Fibroblast of mammary gland (primary cell): Measurements from ENCODE around the gene NR6A1.

Source experiments
- DNase-seq: peaks from one replicate; pipeline ENCODE4 v3.0.0-alpha.2; 2010; ENCODE audit warnings: low read depth
- H3K4me3 ChIP-seq: 2 replicates; pipeline ENCODE4 v1.5.1; 2011; ENCODE audit warnings: low read depth, mild to moderate bottlenecking, low read length, moderate library complexity; ENCODE audit not compliant: control insufficient read depth
- TF ChIP-seq, protein P1 (sequence below): conservative IDR thresholded peaks from 2 replicates; pipeline ENCODE4 v1.5.1; 2011; ENCODE audit warnings: low read depth, low read length, inconsistent platforms; ENCODE audit not compliant: control insufficient read depth, insufficient read depth

NR6A1 gene

DNA sequence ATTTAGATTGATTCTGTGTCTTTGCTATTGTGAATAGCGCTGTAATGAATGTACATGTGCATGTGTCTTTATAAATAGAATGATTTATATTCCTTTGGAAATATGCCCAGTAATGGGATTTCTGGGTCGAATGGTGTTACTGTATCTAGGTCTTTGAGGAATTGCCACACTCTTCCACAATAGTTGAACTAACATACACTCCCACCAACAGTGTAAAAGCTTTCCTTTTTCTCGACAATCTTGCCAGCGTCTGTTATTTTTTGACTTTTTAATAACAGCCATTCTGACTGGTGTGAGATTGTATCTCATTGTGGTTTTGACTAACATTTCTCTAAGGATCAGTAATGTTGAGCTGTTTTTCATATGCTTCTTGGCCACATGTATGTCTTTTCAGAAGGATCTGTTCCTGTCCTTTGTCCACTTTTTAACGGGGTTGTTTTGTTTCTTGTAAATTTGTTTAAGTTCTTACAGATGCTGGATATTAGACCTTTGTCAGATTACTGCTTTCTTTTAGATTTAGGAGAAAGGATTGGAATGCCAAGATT is 139.0 kb downstream of the NR6A1 start:
- H3K4me3 ChIP-seq: no peak overlapping the region
- TF ChIP-seq, protein P1, sequence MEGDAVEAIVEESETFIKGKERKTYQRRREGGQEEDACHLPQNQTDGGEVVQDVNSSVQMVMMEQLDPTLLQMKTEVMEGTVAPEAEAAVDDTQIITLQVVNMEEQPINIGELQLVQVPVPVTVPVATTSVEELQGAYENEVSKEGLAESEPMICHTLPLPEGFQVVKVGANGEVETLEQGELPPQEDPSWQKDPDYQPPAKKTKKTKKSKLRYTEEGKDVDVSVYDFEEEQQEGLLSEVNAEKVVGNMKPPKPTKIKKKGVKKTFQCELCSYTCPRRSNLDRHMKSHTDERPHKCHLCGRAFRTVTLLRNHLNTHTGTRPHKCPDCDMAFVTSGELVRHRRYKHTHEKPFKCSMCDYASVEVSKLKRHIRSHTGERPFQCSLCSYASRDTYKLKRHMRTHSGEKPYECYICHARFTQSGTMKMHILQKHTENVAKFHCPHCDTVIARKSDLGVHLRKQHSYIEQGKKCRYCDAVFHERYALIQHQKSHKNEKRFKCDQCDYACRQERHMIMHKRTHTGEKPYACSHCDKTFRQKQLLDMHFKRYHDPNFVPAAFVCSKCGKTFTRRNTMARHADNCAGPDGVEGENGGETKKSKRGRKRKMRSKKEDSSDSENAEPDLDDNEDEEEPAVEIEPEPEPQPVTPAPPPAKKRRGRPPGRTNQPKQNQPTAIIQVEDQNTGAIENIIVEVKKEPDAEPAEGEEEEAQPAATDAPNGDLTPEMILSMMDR: no peak
- peak; percentile 62 for DNase-seq

DNA sequence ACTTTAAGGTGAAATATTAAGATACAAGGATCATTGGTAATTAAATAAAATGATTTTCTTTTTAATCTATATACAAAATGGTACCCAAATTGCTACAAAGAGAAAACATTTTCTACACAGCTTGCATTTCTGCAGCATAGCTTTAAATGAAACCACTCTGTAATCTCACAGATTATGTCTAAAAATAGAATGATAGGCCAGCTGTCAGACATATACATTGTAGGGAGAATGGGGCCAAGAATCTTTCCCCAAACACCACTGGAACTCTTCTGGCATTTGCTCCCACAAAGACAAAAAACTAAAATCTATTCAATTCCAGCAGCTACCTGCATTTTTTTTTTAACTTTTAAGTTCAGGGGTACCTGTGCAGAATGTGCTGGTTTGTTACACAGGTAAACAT is 139.8 kb downstream of the NR6A1 start:
- TF ChIP-seq, protein P1: no peak

DNA sequence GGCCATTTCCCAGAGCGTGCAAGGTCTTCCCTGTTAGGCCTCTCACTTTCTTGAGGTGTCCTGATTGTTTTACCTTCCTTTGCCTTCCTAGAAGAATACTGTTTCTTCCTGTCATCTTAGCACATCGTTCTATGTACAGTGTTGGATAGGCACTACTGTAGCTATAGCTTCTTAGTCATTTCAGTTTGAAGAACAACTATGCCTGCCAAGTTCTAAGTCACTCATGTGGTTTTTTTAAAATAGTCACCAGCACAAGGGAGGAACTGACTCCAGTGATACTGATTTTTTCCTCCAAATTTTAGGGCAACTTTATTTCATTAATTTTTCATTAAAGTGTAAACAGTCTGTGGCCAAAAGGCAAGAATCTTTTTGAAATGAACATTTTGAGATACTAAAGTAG is 141.5 kb downstream of the NR6A1 start:
- peak; percentile 79 for DNase-seq
- TF ChIP-seq, protein P1: no peak
- H3K4me3 ChIP-seq: no peak overlapping the region

More for the DNA sequence above, 139.8 kb downstream of the NR6A1 start:
- no peak for DNase-seq
- no peak overlapping the region for H3K4me3 ChIP-seq

DNA sequence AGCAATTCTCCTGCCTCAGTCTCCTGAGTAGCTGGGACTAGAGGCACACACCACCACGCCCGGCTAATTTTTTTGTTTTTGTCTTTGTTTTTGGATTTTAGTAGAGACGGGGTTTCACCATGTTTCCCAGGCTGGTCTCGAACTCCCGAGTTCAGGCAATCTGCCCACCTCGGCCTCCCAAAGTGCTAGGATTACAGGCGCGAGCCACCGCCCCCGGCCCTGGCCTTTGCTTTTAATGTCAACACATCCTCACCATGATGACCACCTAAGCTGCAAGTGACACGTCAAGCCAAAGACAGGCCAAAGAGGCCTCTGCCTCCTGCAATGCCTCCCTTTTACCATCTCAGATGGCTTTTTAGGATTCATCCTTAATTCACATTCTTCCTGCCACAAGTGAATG is 142.4 kb downstream of the NR6A1 start:
- TF ChIP-seq, protein P1: no peak
- no peak overlapping the region for H3K4me3 ChIP-seq
- no peak for DNase-seq

DNA sequence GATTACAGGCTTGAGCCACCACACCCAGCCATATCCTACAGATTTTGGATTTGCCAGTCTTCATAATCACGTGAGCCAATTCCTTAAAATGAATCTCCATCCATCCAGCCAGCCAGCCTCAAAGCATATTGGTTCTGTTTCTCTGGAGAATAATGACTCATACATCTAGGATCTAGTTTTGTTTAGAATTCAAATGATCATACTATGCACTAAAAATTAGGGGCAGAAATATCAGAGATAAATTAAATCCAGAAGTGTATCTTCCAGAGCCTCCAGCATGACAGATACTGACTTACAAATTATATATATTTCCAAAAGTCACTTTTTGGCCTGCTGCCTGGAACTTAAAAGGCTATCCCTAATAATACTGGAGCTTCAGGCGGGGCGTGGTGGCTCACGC is 144.8 kb downstream of the NR6A1 start:
- TF ChIP-seq, protein P1: no peak
- H3K4me3 ChIP-seq: no peak overlapping the region
- peak; percentile 74 for DNase-seq

DNA sequence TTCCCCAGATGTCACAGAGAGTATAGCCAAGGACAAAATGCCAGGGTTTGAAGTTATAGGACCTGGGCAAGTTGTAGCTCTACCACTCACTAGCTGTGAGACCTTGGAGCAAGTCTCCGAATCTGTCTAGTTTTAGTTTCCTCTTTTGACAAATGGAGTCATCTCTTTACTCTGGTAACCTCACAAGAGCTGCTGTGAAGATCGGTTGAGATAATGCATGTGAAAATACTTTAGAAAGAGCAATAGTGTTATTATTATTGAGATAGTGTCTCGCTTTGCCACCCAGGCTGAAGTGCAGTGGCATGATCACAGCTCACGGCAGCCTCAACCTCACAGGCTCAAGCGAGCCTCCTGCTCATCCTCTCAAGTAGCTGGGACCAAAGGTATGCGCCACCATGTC is 146.0 kb downstream of the NR6A1 start:
- TF ChIP-seq, protein P1: no peak
- DNase-seq: no peak
- no peak overlapping the region for H3K4me3 ChIP-seq

DNA sequence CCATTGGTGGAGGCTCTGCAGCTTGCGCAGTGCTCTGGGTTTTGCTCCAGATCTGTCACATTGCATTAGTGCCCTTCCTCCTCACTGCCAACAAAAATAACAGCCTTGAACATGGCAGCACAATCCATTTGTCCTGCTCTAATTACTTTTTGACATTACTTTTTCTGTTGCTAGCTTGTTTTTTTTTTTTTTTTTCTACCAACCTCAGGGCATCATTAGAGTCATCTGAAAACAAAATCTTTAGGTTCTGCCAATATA is 146.4 kb downstream of the NR6A1 start:
- DNase-seq: no peak
- TF ChIP-seq, protein P1: no peak
- H3K4me3 ChIP-seq: no peak overlapping the region
